Uterus (tissue), 4 donors: Measurements from ENCODE around the gene CRCP. TPM values are rescaled to one million over a fixed set of nuclear protein-coding genes. Genes with fewer than 3 reads are reported as not detected.
"Not testable (repeated sequence)": the region's sequence is repeated elsewhere in the genome, so short reads cannot be mapped to it uniquely, and the experiment has no call there.

Experiments
- DNase-seq, 2 donors: peaks; one replicate each; pipeline ENCODE4 v3.0.0-alpha.2; 2019 to 2020
- H3K27ac ChIP-seq, 2 donors: fragments of 200-600 bp; sonication (generic); 1 replicate in 1 of 2; 2 replicates in 1 of 2; pipeline ENCODE4 v1.5.1; 2016 to 2018
- H3K27me3 ChIP-seq, 2 donors: fragments of 200-600 bp; sonication (generic); one replicate each; pipeline ENCODE4 v1.5.1; 2018 to 2019; ENCODE audit warnings: control low read depth in 1 of 2
- H3K36me3 ChIP-seq, 2 donors: fragments of 200-600 bp; sonication (generic); one replicate each; pipeline ENCODE4 v1.5.1; 2019; ENCODE audit warnings: control low read depth in 1 of 2
- H3K4me1 ChIP-seq, 2 donors: fragments of 200-600 bp; sonication (generic); one replicate each; pipeline ENCODE4 v1.5.1; 2018 to 2019; ENCODE audit warnings: control low read depth in 1 of 2
- H3K4me3 ChIP-seq, 2 donors: fragments of 200-600 bp; sonication (generic); 1 replicate in 1 of 2; 2 replicates in 1 of 2; pipeline ENCODE4 v1.5.1; 2018 to 2019; ENCODE audit warnings: mild to moderate bottlenecking in 1 of 2
- H3K9me3 ChIP-seq, 2 donors: fragments of 200-600 bp; sonication (generic); one replicate each; pipeline ENCODE4 v1.5.1; 2019; ENCODE audit warnings: control low read depth in 1 of 2
- POLR2A ChIP-seq, 2 donors: fragments of 450-650 bp; IDR thresholded peaks; one replicate each; pipeline ENCODE4 v1.6.1; 2016; ENCODE audit warnings: antibody characterized with exemption in 2 of 2, mild to moderate bottlenecking in 1 of 2, moderate library complexity in 1 of 2
- intact Hi-C: fragments of 100-400 bp; cut with DNase I; formaldehyde crosslinking; loops from one replicate; pipeline ENCODE4 v1.15.1; 2023; ENCODE audit warnings: low total_unique reads
- total RNA-seq, 4 donors: library from RNA; depleted of rRNA in 3 of 4; stranded (reverse); fragments of >200 nt in 3 of 4; gene quantifications; one replicate each; pipeline versions ENCODE4 v1.1.0 to v1.2.4, GENCODE V29; 2014 to 2023
- TF ChIP-seq, protein P1 (sequence below), 4 experiments: fragments of 200-600 bp in 2 of 4; fragments of 450-650 bp in 2 of 4; sonication (generic) in 2 of 4; IDR thresholded peaks; one replicate each; pipeline ENCODE4 v1.5.1; 2016 to 2019; ENCODE audit warnings: antibody characterized with exemption in 4 of 4, mild to moderate bottlenecking in 2 of 4, moderate library complexity in 1 of 4
- donor health status: DM: yes; HTN: yes; CAD: no.

Gene CRCP
- total RNA-seq, 4 donors from 2014 or later, result 8.5 to 39.7 (median 37.6) TPM

DNA sequence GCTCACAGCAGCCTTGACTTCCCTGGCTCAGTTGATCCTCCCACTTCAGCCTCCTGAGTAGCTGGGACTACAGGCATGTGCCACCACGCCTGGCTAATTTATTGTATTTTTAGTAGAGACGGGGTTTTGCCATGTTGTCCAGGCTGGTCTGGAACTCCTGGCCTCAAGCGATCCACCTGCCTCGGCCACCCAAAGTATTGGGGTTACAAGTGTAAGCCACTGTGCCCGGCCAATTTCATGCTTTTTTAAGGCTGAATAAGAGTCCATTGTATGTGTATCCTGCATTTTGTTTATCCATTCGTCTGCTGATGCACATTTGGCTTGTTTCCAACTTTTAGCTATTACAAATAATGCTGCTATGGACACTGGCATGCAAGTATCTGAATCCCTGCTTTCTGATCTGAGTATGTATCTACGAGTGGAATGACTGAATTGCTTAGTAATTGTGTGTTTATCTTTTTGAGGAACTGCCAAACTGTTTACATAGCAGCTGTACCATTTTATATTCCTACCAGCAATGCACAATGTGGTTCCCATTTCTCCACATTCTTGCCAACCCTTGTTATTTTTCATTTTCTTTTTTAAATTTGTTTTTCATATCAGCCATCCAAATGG is 53.2 kb downstream of the CRCP start:
- H3K4me3 ChIP-seq, result no peak overlapping the region
- DNase-seq, result no peak
- intact Hi-C loops, result no loop called here
- no peak overlapping the region for H3K27ac ChIP-seq
- no peaks in the 10 kb centered on the region for H3K4me1 ChIP-seq
- no peaks in the 10 kb centered on the region for H3K36me3 ChIP-seq
- no peaks in the 10 kb centered on the region for H3K9me3 ChIP-seq
- no peaks in the 10 kb centered on the region for H3K27me3 ChIP-seq
- TF ChIP-seq POLR2A (IDR thresholded peaks at IDR 0.05), result no peak
- TF ChIP-seq, protein P1, sequence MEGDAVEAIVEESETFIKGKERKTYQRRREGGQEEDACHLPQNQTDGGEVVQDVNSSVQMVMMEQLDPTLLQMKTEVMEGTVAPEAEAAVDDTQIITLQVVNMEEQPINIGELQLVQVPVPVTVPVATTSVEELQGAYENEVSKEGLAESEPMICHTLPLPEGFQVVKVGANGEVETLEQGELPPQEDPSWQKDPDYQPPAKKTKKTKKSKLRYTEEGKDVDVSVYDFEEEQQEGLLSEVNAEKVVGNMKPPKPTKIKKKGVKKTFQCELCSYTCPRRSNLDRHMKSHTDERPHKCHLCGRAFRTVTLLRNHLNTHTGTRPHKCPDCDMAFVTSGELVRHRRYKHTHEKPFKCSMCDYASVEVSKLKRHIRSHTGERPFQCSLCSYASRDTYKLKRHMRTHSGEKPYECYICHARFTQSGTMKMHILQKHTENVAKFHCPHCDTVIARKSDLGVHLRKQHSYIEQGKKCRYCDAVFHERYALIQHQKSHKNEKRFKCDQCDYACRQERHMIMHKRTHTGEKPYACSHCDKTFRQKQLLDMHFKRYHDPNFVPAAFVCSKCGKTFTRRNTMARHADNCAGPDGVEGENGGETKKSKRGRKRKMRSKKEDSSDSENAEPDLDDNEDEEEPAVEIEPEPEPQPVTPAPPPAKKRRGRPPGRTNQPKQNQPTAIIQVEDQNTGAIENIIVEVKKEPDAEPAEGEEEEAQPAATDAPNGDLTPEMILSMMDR (IDR thresholded peaks at IDR 0.05), result no peak

DNA sequence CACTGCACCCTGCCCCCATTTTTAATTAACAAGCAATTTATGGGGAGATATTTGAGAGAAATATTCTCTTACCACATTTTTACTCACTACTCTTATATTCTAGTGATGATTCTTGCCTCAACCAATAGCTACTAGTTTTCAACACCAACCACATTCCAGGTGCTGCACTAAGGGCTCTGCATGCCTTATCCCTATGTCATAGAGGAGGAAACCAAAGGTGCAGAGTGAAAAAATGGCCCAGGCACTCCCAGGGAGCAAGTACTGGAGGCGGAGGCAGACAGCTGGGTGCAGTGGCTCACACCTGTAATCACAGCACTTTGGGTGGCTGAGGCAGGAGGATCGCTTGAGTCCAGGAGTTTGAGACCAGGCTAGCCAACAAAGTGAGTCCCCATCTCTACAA is 55.0 kb downstream of the CRCP start:
- DNase-seq, result no peak
- no peaks in the 10 kb centered on the region for H3K4me1 ChIP-seq
- H3K9me3 ChIP-seq, result no peaks in the 10 kb centered on the region
- H3K27ac ChIP-seq, result no peak overlapping the region
- no peaks in the 10 kb centered on the region for H3K27me3 ChIP-seq
- intact Hi-C loops, result no loop called here
- no peaks in the 10 kb centered on the region for H3K36me3 ChIP-seq
- no peak overlapping the region for H3K4me3 ChIP-seq
- TF ChIP-seq, protein P1 (IDR thresholded peaks at IDR 0.05), result no peak
- no peak for TF ChIP-seq POLR2A (IDR thresholded peaks at IDR 0.05)

DNA sequence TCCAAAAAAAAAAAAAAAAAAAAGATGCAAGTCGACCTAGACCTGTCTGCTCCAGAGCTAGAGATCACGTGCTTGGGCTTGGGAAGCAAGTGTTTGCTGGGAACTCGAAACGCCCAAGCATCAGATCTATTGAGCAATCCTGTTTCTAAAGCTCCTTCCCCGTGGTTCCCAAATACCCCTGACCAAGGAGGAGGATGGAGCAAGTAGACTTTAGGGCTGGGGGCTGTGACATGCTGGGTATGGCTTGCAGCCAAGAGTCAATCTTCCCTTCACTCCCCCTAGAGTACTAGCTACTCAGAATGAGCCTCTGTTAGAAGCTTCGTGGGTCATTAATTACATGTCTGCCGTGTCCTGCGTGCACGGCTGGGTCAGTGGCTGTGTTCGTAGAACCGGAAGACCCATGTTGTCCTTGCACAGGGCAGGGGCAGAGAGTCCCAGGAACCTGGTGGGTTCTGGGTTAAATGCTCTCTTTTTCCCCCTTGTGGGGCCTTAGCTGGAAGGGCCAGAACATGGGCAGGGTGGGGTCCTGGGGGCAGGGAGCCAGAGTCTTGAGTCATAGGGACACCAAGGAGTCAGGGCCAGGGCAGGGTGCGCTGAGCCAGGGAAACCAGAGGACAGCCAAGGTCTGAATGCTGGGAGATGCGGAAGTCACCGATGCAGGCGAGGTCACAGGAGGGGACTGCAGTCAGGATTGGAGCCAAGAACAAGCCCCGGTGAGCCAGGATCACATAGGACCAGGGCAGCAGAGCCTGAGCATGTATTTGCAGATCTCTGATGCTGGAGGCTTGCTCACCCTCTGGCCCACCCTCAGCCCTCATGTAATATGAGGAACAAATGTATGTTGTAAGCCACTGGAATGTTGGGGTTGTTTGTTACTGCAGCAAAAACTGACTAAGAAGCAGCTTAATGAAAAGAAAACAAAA is 55.9 kb downstream of the CRCP start:
- no peaks in the 10 kb centered on the region for H3K4me1 ChIP-seq
- H3K4me3 ChIP-seq, result no peak overlapping the region
- peak; percentile 34 to 44 for DNase-seq
- intact Hi-C loops, result no loop called here
- no peaks in the 10 kb centered on the region for H3K27me3 ChIP-seq
- H3K27ac ChIP-seq, result peak overlapping the region in 1 of 2 donors; percentile 39
- TF ChIP-seq POLR2A (IDR thresholded peaks at IDR 0.05), result no peak
- TF ChIP-seq, protein P1 (IDR thresholded peaks at IDR 0.05), result no peak
- H3K9me3 ChIP-seq, result no peaks in the 10 kb centered on the region
- H3K36me3 ChIP-seq, result no peaks in the 10 kb centered on the region

DNA sequence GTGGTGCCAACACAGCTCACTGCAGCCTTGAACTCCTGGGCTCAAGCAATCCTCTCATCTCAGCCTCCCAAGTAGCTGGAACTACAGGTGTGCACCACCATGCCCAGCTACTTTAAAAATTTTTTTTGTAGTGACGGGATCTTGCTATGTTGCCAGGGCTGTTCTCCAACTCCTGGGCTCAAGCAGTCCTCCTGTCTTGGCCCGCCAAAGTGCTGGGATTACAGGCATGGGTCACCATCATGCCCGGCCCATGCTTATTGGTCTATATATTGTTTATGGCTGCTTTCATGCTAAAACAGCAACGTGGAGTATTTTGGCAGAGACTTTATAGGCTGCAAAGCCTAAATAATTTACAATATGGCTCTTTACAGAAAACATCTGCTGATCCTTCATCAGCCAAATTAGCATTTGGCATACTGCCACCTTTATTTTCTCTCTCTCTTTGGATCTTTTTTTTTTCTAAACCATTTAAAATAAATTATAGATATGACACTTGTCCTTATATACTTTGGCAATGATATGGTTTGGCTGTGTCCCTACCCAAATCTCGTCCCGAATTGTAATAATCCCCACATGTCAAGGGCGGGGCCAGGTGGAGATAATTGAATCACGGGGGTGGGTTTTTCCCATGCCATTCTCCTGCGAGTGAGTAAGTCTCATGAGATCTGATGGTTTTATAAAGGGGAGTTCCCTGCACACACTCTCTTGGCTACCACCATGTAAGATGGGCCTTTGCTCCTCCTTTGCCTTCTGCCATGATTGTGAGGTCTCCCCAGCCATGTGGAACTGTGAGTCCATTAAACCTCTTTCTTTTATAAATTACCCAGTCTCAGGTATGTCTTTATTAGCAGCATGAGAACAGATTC is 58.1 kb downstream of the CRCP start:
- H3K4me3 ChIP-seq, H3K36me3 ChIP-seq, intact Hi-C loops, DNase-seq, H3K9me3 ChIP-seq, H3K27ac ChIP-seq, H3K27me3 ChIP-seq, H3K4me1 ChIP-seq: not testable (repeated sequence)

DNA sequence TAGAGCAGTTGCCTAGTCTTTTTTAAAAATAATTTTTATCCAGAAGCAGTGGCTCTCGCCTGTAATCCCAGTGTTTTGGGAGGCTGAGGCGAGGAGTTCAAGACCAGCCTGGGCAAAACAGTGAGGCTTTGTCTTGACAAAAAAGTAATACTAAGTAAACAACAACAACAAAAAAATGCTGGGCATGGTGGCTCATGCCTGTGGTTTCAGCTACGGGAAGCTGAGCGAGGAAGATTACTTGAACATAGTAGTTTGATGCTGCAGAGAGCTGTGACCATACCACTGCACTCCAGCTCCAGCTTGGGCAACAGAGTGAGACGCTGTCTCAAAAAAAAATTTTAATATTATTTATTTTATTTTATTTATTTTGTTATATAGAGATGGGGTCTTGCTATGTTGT is 59.2 kb downstream of the CRCP start:
- intact Hi-C loops, result no loop called here
- no peak for TF ChIP-seq POLR2A (IDR thresholded peaks at IDR 0.05)
- TF ChIP-seq, protein P1 (IDR thresholded peaks at IDR 0.05), result no peak
- H3K9me3 ChIP-seq, result no peaks in the 10 kb centered on the region
- no peak overlapping the region for H3K27ac ChIP-seq
- H3K36me3 ChIP-seq, result no peaks in the 10 kb centered on the region
- no peaks in the 10 kb centered on the region for H3K27me3 ChIP-seq
- H3K4me3 ChIP-seq, result no peak overlapping the region
- no peak for DNase-seq
- no peaks in the 10 kb centered on the region for H3K4me1 ChIP-seq

GRCh38 chr7:66175006-66175405 is 60.4 kb downstream of the CRCP start:
- intact Hi-C loops, H3K36me3 ChIP-seq, H3K27me3 ChIP-seq, H3K4me1 ChIP-seq, H3K27ac ChIP-seq, H3K9me3 ChIP-seq, H3K4me3 ChIP-seq, DNase-seq: not testable (repeated sequence)
